Coronary artery (tissue), 2 donors: ENCODE results near the gene CALY.
"Not testable (repeated sequence)": the region's sequence is repeated elsewhere in the genome, so short reads cannot be mapped to it uniquely, and the experiment has no call there.

Source experiments
- DNase-seq: peaks from one replicate; pipeline ENCODE4 v3.0.0-alpha.2; 2017; ENCODE audit warnings: low spot score
- H3K27ac ChIP-seq, 2 donors: fragments of 200-600 bp; sonication (generic); one replicate each; pipeline ENCODE4 v1.5.1; 2016 to 2019
- H3K4me3 ChIP-seq: fragments of 200-600 bp; sonication (generic); 2 replicates; pipeline ENCODE4 v1.5.1; 2016; ENCODE audit warnings: mild to moderate bottlenecking, moderate library complexity
- CTCF ChIP-seq: fragments of 200-600 bp; sonication (generic); IDR thresholded peaks from one replicate; pipeline ENCODE4 v1.5.1; 2019; ENCODE audit warnings: antibody characterized with exemption

CALY gene

DNA sequence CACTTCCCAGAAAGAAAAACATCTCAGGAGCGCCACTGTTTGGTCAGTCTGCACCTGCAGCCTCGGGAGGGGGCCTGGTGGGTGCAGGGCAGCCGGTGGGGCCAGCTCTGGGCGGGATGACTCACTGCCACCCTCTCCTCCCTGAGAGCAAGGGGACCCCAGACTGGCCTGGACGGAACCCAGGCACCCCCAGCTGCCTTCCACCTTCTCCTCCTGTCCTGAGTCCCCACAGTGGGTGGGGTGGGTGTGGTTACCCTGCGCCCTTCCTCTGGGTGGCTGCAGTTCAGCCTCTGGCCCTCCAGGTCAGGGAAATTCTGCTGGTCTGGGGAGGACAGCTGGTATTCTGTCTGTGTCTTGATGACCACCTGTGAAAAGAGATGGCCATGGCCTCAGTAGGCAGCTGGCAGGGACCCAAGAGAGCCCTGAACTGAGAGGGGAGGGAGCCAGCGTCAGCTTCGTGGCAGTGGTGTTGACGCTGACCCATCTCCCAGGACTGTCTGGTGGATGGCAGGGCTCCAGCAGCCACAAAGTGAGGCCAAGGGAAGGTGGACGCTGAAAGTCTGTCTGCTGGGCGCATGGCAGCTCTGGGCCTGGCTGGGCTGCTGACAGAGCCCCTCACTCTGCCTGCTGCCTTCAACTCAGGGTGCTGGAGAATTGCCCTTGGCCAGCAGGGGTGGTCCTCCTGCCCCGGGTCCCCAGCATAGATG, 8.9 kb downstream of the CALY start:
- no peak for TF ChIP-seq CTCF
- Histone ChIP-seq H3K4me3 (no peak overlapping the region), H3K27ac (no peak overlapping the region)
- DNase-seq: no peak

DNA sequence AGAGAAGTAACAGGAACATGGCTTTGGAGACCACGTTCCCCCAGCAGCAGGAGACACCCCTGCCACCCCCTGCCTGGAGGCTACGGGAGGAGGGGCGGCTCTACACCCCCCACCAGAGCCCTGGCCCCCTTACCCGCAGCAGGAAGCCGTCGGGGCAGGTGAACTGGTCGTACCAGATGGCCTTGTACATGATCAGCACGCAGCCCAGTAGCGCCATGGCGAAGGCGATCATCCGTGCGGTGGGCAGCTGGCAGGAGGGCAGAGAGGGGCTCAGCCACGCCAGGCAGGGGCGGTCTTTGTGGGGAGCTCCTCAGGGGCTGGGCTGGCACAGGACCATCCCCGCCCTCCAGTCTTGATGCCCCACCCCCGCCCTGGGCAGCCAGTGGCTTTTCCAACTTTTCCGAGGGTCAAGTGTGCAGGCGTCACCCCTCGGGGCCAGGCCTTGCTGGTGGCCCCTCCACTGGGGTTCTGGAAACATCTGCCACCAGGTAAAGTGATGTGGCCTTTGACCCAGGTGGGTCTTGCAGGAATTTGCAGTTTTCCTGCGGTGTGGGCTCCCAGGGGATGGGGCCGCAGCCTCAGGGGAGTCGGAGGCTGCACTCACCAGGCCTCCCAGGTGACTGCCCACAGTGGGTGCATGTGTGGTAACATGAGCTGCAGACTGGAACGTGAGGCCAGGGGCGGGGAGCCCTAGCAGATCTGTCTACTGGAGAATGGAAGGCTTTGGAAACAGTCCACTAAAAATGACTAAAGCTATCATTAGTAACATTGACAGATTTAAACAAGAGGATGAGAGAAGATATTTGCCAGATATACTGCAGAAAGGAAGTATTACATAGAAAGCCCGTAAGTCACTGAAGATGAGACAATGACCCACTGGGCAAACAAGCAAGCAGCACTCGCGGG, 9.7 kb downstream of the CALY start:
- Histone ChIP-seq H3K4me3 (no peak overlapping the region), H3K27ac (no peak overlapping the region)
- TF ChIP-seq CTCF: no peak
- DNase-seq: no peak

DNA sequence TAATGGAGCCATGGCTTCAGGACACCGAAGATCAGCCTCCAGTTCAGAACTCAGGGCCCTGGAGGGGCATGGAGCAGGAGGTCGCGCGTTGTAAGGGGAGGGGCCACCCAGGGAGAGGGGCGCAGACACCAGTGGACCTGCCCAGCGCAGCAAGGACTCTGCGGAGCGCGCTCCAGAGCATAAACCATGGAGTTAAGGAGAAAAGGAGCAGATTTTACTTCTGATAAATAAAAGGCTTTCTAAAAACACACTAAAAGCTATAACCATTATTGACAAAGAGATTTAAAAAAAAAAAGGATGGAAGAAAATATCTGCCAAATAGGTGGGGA, 10.5 kb downstream of the CALY start:
- no peak for TF ChIP-seq CTCF
- no peak for DNase-seq
- H3K27ac ChIP-seq: no peak overlapping the region
- peak overlapping the region; percentile 69 for H3K4me3 ChIP-seq

GRCh38 chr10:133325440-133326222, 11.1 kb downstream of the CALY start:
- DNase-seq: no peak
- Histone ChIP-seq H3K27ac (no peak overlapping the region), H3K4me3 (peak overlapping the region; percentile 69)
- no peak for TF ChIP-seq CTCF

- TF ChIP-seq CTCF: no peak
- no peak for DNase-seq
- H3K27ac ChIP-seq: no peak overlapping the region
- H3K4me3 ChIP-seq: peak overlapping the region; percentile 69
These were observed 11.8 kb downstream of the CALY start for GRCh38 chr10:133324857-133325260.

GRCh38 chr10:133324198-133324792, 12.4 kb downstream of the CALY start:
- DNase-seq: no peak
- H3K4me3 ChIP-seq: no peak overlapping the region
- TF ChIP-seq CTCF: no peak
- no peak overlapping the region for H3K27ac ChIP-seq

- H3K4me3 ChIP-seq, H3K27ac ChIP-seq, DNase-seq: not testable (repeated sequence)
These were observed 14.5 kb downstream of the CALY start for GRCh38 chr10:133322064-133322709.

- not testable (repeated sequence) for DNase-seq, H3K4me3 ChIP-seq
These were observed 15.8 kb downstream of the CALY start for GRCh38 chr10:133320852-133321422.

More at GRCh38 chr10:133320852-133321422, 15.8 kb downstream of the CALY start:
- not testable (repeated sequence) for H3K27ac ChIP-seq
